HepG2 (cell line): Measurements from ENCODE around the gene NEU1. TPM values are rescaled to one million over a fixed set of nuclear protein-coding genes. Genes with fewer than 3 reads are reported as not detected.
A peak's percentile ranks its signal among the peaks of the same experiment; 100 is the strongest.

ENCODE experiments used
- ATAC-seq: fragments of 200-7000 bp; cut with Tn5 transposase; 3 replicates; pipeline ENCODE4 v1.9.1; 2020; ENCODE audit warnings: mild to moderate bottlenecking, moderate library complexity
- BruUV-seq: library from RNA; stranded (reverse); fragments of 400-500 nt; replicated peaks from 2 replicates; lab custom pipeline; 2021; lab: Mats Ljungman, UMichigan
- CTCF ChIA-PET: fragments of 300-600 bp; formaldehyde crosslinking; extraction: SDS; loops from one replicate; lab custom pipeline; 2021; ENCODE audit warnings: low total read pairs, inconsistent platforms, low intra/inter-chr PET ratio; lab: Yijun Ruan, JAX
- POLR2A ChIA-PET: fragments of 350-600 bp; sonication (Branson Sonifier 250); formaldehyde crosslinking; loops from one replicate; lab custom pipeline; 2020; ENCODE audit warnings: antibody characterized with exemption, inconsistent platforms; lab: Yijun Ruan, JAX
- DNase-seq: peaks from one replicate; pipeline ENCODE4 v3.0.0-alpha.2; 2015; ENCODE audit warnings: low spot score
- FAIRE-seq: peaks from 3 replicates; lab custom pipeline; 2011; peaks lifted over from hg19 to GRCh38; lab: Jason Lieb, UNC
- H2AFZ ChIP-seq: one replicate; pipeline ENCODE4 v1.6.1; 2011; ENCODE audit warnings: low read length, inconsistent platforms
- H3K27ac ChIP-seq: fragments of 300-600 bp; 3 replicates; pipeline ENCODE4 v1.8.0; 2011; ENCODE audit warnings: mixed run types, mild to moderate bottlenecking, mixed read lengths, low read length, inconsistent platforms; ENCODE audit not compliant: insufficient read depth; ENCODE audit errors: extremely low read length
- H3K27me3 ChIP-seq, 2 experiments: fragments of 200-600 bp in 1 of 2; 2 replicates in 1 of 2; 3 replicates in 1 of 2; pipeline versions ENCODE4 v1.6.0 to v1.8.0; 2011; ENCODE audit warnings: low read length in 2 of 2, mild to moderate bottlenecking in 2 of 2, moderate library complexity in 2 of 2, inconsistent platforms in 1 of 2; ENCODE audit not compliant: insufficient read depth in 2 of 2, control insufficient read depth in 1 of 2
- H3K36me3 ChIP-seq, 2 experiments: fragments of 200-600 bp in 1 of 2; replicated peaks in 1 of 2; 2 replicates in 1 of 2; 3 replicates in 1 of 2; pipeline versions ENCODE4 v1.5.1 to v1.8.0; 2011; ENCODE audit warnings: low read length in 2 of 2, inconsistent platforms in 1 of 2; ENCODE audit not compliant: insufficient read depth in 2 of 2, control insufficient read depth in 1 of 2
- H3K4me1 ChIP-seq: 2 replicates; pipeline ENCODE4 v1.5.1; 2012; ENCODE audit warnings: low read length, inconsistent platforms; ENCODE audit not compliant: insufficient read depth
- H3K4me2 ChIP-seq: 2 replicates; pipeline ENCODE4 v1.6.0; 2011; ENCODE audit warnings: low read depth, low read length, inconsistent platforms
- H3K4me3 ChIP-seq, 3 experiments: fragments of 200-600 bp in 1 of 3; sonication (generic), shearing (Covaris generic) in 1 of 3; replicated peaks in 1 of 3; 2 replicates each; pipeline ENCODE4 v1.5.1; 2011 to 2016; ENCODE audit warnings: low read length in 3 of 3, inconsistent platforms in 2 of 3, low read depth in 2 of 3, mild to moderate bottlenecking in 2 of 3, control low read depth in 1 of 3, mixed read lengths in 1 of 3; ENCODE audit not compliant: insufficient read depth in 1 of 3
- H3K79me2 ChIP-seq: one replicate; pipeline ENCODE4 v1.6.1; 2011; ENCODE audit warnings: low read length, inconsistent platforms; ENCODE audit not compliant: insufficient read depth
- H3K9ac ChIP-seq: 2 replicates; pipeline ENCODE4 v1.6.0; 2011; ENCODE audit warnings: mild to moderate bottlenecking, low read depth, low read length, inconsistent platforms; ENCODE audit not compliant: insufficient read depth
- H3K9me3 ChIP-seq: 2 replicates; pipeline ENCODE4 v1.5.1; 2012; ENCODE audit warnings: mild to moderate bottlenecking, low read length
- H4K20me1 ChIP-seq: 2 replicates; pipeline ENCODE4 v1.6.0; 2011; ENCODE audit warnings: inconsistent platforms, mild to moderate bottlenecking, low read length, moderate library complexity; ENCODE audit not compliant: insufficient read depth
- FIP1L1 ChIP-seq: fragments of 200-400 bp; formaldehyde crosslinking; IDR thresholded peaks from 2 replicates; pipeline ENCODE4 v1.6.1; 2018; ENCODE audit warnings: low read depth, mild to moderate bottlenecking, low read length, moderate library complexity, borderline replicate concordance; ENCODE audit not compliant: insufficient read depth
- FOXP4 ChIP-seq: sonication (generic); formaldehyde crosslinking; IDR thresholded peaks from 2 replicates; pipeline ENCODE4 v1.4.0; 2020; ENCODE audit warnings: missing genetic modification reagents
- POLR2A ChIP-seq, 2 experiments: IDR thresholded peaks; 2 replicates each; pipeline ENCODE4 v1.6.1; 2011; ENCODE audit warnings: low read depth in 2 of 2, low read length in 2 of 2, mild to moderate bottlenecking in 1 of 2, moderate library complexity in 1 of 2; ENCODE audit not compliant: insufficient read depth in 1 of 2
- ZBTB25 ChIP-seq: IDR thresholded peaks from 2 replicates; pipeline ENCODE4 v1.6.1; 2018; ENCODE audit warnings: missing genetic modification reagents
- ZNF317 ChIP-seq: sonication (generic); formaldehyde crosslinking; IDR thresholded peaks from 2 replicates; pipeline ENCODE4 v1.5.0; 2020; ENCODE audit warnings: mild to moderate bottlenecking, missing genetic modification reagents
- WGBS: methylation state at CpG from one replicate; pipeline ENCODE4 v1.1.6; 2017; ENCODE audit warnings: low lambda C conversion rate; 5-methylcytosine and 5-hydroxymethylcytosine counted together
- in situ Hi-C: cut with HindIII; loops from 2 replicates; pipeline ENCODE4 v1.10.0; 2017; ENCODE audit warnings: low pct_unique_long_range_greater_than_20kb; ENCODE audit not compliant: extremely low pct_ligation_motif_present
- intact Hi-C: fragments of 100-400 bp; cut with micrococcal nuclease; formaldehyde crosslinking; loops from one replicate; pipeline ENCODE4 v1.10.0; 2022; ENCODE audit not compliant: unreplicated experiment
- polyA plus RNA-seq, 8 experiments: library from polyadenylated mRNA; depleted of rRNA in 3 of 8; stranded (reverse) in 7 of 8; unstranded in 1 of 8; fragments of >200 nt; fragmentation: Illumina TruSeq in 4 of 8; extraction: Trizol in 4 of 8; gene quantifications; 2 replicates each; pipeline versions ENCODE4 v1.2.1 to v1.2.3, GENCODE V29; 2011 to 2016; ENCODE audit warnings: low read depth in 4 of 8, missing spikeins in 1 of 8, mixed read lengths in 1 of 8; ENCODE audit not compliant: insufficient read depth in 1 of 8
- total RNA-seq, 5 experiments: library from RNA; depleted of rRNA; stranded (reverse); fragments of >200 nt; fragmentation: Illumina TruSeq; extraction: Trizol; gene quantifications; 2 replicates each; pipeline ENCODE4 v1.2.3, GENCODE V29; 2016; ENCODE audit warnings: low read depth in 1 of 5

Gene NEU1
- total and polyA plus RNA-seq, 2 of the 13 experiments (the other 11 are each of a cell fraction or from before 2014, with no cell fraction given): 215 to 297 TPM

DNA sequence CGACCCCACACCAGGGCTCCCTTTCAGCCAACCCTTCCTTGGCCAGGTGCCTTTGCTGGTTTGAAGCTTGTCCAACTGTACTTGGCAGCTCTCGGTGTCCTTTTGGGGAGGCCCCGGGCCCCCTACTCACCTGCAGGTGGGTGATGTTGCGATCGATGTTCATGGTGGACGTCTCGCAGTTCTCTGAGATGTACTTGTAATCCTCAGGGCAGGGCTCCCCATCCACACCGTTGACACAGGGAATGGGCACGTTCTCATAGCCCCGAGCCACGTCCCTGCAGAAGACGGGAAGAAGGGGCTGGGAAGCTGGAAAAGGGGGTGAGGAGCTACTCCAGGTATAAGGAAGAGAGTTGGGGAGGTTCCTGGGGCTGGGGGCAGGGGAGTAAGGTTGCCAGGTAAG, 21.1 kb upstream of the NEU1 start:
- H3K9me3 ChIP-seq: no peaks in the 10 kb centered on the region
- no TSS peak for BruUV-seq
- ATAC-seq (no peak), DNase-seq (no peak), FAIRE-seq (no peak)
- WGBS: 97% methylated on average over 12 of the region's 12 CpGs
- in situ Hi-C loops: no loop called here
- peaks cover 54 to 85% of the 10 kb centered on the region in 2 experiments for H3K36me3 ChIP-seq
- no peak overlapping the region for H3K4me2 ChIP-seq
- H2AFZ ChIP-seq: no peak overlapping the region
- no peak overlapping the region for H3K4me3 ChIP-seq
- POLR2A ChIA-PET: interaction anchor here (1.0 to 1.5 kb wide), 4 partner anchors 8 to 47 kb away, joined by 3 to 5 read pairs (median 4); partner anchors contain the start of genes NEU1 and ZBTB12
- no peak overlapping the region for H3K27ac ChIP-seq
- CTCF ChIA-PET: no interaction called here
- TF ChIP-seq FOXP4 (CRISPR knock-in tag) (no peak), POLR2A (IDR thresholded peaks at IDR 0.05; ENCODE audit: insufficient read depth in 1 of 2, low read depth in 2 of 2, low read length in 2 of 2) (0 out of 4 replicates have a peak, but pooled peaks of 1 of the 2 experiments have one; percentile 4), ZNF317 (CRISPR knock-in tag) (no peak), ZBTB25 (CRISPR knock-in tag) (no peak), FIP1L1 (no peak)
- H3K27me3 ChIP-seq: no peaks in the 10 kb centered on the region
- H3K79me2 ChIP-seq: no peaks in the 10 kb centered on the region
- no peaks in the 10 kb centered on the region for H4K20me1 ChIP-seq
- peaks cover under 1% of the 10 kb centered on the region; the same call in 1 of the 2 replicates for H3K4me1 ChIP-seq
- H3K9ac ChIP-seq: no peak overlapping the region
- intact Hi-C loops: no loop called here
